Bone marrow (tissue), 2 donors: Measurements from ENCODE around the gene OR10G8.

Source experiments
- DNase-seq, 2 donors: peaks; one replicate each; lab custom pipeline; 2025; lab: John Stamatoyannopoulos, UW

Gene OR10G8

GRCh38 chr11:124077266-124077665 lies 50.7 kb downstream of the OR10G8 start:
- no peak for DNase-seq

DNA sequence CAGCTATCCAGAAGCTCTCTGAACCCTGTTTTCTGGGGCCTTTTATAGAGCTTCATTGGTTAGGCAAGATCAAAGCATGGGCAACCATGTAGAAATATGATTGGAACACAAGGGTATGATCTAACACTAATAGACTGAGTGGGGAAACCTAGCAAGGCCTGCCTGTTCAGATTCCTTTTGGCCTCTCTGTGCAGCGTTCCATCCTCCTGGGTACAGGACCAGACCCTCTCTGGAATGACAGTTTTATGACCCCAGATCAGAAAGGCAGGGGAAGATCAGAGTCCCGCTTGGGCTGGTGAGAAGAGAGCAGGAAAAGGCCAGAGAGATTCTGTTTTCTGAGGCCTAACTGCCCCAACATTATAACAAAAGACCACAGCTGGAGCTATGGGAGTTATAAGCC lies 52.0 kb downstream of the OR10G8 start:
- no peak for DNase-seq

GRCh38 chr11:124079631-124080326 lies 53.2 kb downstream of the OR10G8 start:
- no peak for DNase-seq
